Gastrocnemius medialis (tissue), 4 donors: ENCODE data around the gene AMBP. TPM values are rescaled to one million over a fixed set of nuclear protein-coding genes. Genes with fewer than 3 reads are reported as not detected.

ENCODE experiments used
- ATAC-seq, 2 donors: fragments of 150-250 bp; one replicate each; pipeline ENCODE4 v1.9.1; 2016
- DNase-seq, 2 donors: peaks; one replicate each; pipeline ENCODE4 v3.0.0-alpha.2; 2019
- H3K27ac ChIP-seq, 4 donors: fragments of 200-600 bp; sonication (generic); 1 replicate in 1 of 4; 2 replicates in 3 of 4; pipeline ENCODE4 v1.5.1; 2016 to 2018; ENCODE audit warnings: mild to moderate bottlenecking in 2 of 4, moderate library complexity in 1 of 4
- H3K27me3 ChIP-seq, 3 donors: fragments of 200-600 bp; sonication (generic) in 2 of 3; 1 replicate in 1 of 3; 2 replicates in 2 of 3; pipeline versions ENCODE4 v1.5.1 to v1.6.0; 2016 to 2019; ENCODE audit warnings: mild to moderate bottlenecking in 1 of 3, moderate library complexity in 1 of 3
- H3K36me3 ChIP-seq, 2 donors: fragments of 200-600 bp; sonication (generic) in 1 of 2; one replicate each; pipeline ENCODE4 v1.5.1; 2017 to 2018
- H3K4me1 ChIP-seq, 2 donors: fragments of 200-600 bp; sonication (generic) in 1 of 2; one replicate each; pipeline ENCODE4 v1.5.1; 2016 to 2017; ENCODE audit warnings: mild to moderate bottlenecking in 2 of 2
- H3K4me3 ChIP-seq, 4 donors: fragments of 200-600 bp; sonication (generic) in 3 of 4; 1 replicate in 1 of 4; 2 replicates in 3 of 4; pipeline ENCODE4 v1.5.1; 2016 to 2019; ENCODE audit warnings: mild to moderate bottlenecking in 2 of 4
- H3K9me3 ChIP-seq, 3 donors: fragments of 200-600 bp; sonication (generic) in 2 of 3; 1 replicate in 1 of 3; 2 replicates in 2 of 3; pipeline ENCODE4 v1.5.1; 2016 to 2019
- POLR2A ChIP-seq, 2 donors: fragments of 450-650 bp; IDR thresholded peaks; one replicate each; pipeline ENCODE4 v1.6.1; 2017; ENCODE audit warnings: antibody characterized with exemption in 2 of 2, mild to moderate bottlenecking in 2 of 2, moderate library complexity in 2 of 2
- in situ Hi-C, 4 donors: fragments of 200-750 bp; cut with MboI; loops; one replicate each; pipeline versions ENCODE4 v1.15.0 to v1.8.0; 2017; ENCODE audit warnings: low sequenced_read_pairs in 4 of 4
- intact Hi-C: fragments of 100-400 bp; cut with DNase I; formaldehyde crosslinking; loops from one replicate; pipeline ENCODE4 v1.15.1; 2023; ENCODE audit warnings: low total_unique reads
- total RNA-seq, 4 donors: library from RNA; depleted of rRNA; stranded (reverse); fragments of >200 nt; gene quantifications; one replicate each; pipeline versions ENCODE4 v1.1.0 to v1.2.3, GENCODE V29; 2016
- TF ChIP-seq, protein P1 (sequence below), 5 experiments: fragments of 450-650 bp in 3 of 5; fragments of 200-600 bp in 2 of 5; sonication (generic) in 2 of 5; IDR thresholded peaks in 4 of 5; conservative IDR thresholded peaks in 1 of 5; 1 replicate in 4 of 5; 2 replicates in 1 of 5; pipeline ENCODE4 v1.5.1; 2016 to 2019; ENCODE audit warnings: antibody characterized with exemption in 5 of 5, mild to moderate bottlenecking in 3 of 5, moderate library complexity in 3 of 5

Gene AMBP
- total RNA-seq, 4 donors from 2014 or later = 3.2 to 7.2 TPM; not detected in 2

DNA sequence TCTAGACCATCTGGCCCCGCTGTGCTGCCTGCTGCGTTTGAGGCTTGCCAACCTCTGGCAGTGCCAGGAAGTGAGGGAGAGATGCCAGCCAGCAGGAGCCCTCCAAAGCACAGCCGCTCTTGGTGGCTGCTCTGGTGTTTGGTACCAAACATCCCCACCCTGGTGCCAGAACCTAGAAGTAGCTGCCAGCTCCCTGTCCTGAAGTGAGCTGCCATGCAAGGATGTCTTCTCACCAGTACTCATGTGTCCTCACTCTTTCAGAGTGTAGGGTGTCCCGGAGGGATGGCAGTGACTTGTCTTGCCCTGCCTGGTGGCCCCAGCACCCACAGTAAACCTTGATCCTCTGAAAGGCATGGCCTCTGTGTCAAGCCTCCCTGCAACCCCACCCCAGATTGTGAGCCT is 43.4 kb downstream of the AMBP start:
- in situ Hi-C loops = loop anchor here in 3 of 4 donors (10.0 to 25.0 kb wide), 3 partner anchors 222 to 347 kb away; no protein-coding TSS in a partner anchor
- TF ChIP-seq POLR2A (IDR thresholded peaks at IDR 0.05) = no peak
- TF ChIP-seq, protein P1, sequence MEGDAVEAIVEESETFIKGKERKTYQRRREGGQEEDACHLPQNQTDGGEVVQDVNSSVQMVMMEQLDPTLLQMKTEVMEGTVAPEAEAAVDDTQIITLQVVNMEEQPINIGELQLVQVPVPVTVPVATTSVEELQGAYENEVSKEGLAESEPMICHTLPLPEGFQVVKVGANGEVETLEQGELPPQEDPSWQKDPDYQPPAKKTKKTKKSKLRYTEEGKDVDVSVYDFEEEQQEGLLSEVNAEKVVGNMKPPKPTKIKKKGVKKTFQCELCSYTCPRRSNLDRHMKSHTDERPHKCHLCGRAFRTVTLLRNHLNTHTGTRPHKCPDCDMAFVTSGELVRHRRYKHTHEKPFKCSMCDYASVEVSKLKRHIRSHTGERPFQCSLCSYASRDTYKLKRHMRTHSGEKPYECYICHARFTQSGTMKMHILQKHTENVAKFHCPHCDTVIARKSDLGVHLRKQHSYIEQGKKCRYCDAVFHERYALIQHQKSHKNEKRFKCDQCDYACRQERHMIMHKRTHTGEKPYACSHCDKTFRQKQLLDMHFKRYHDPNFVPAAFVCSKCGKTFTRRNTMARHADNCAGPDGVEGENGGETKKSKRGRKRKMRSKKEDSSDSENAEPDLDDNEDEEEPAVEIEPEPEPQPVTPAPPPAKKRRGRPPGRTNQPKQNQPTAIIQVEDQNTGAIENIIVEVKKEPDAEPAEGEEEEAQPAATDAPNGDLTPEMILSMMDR (IDR thresholded peaks at IDR 0.05 in 4 of 5, conservative IDR thresholded peaks at IDR 0.05 in 1 of 5) = no peak
- no peak for DNase-seq
- H3K27me3 ChIP-seq = no peaks in the 10 kb centered on the region
- H3K9me3 ChIP-seq = no peaks in the 10 kb centered on the region
- peaks cover 0 to 5% of the 10 kb centered on the region in 2 donors for H3K36me3 ChIP-seq
- intact Hi-C loops = loop anchor here (5.0 to 10.0 kb wide), 2 partner anchors 227 to 350 kb away; no protein-coding TSS in a partner anchor
- H3K4me1 ChIP-seq = no peaks in the 10 kb centered on the region
- no peak overlapping the region for H3K4me3 ChIP-seq
- H3K27ac ChIP-seq = no peak overlapping the region
- no peak for ATAC-seq

DNA sequence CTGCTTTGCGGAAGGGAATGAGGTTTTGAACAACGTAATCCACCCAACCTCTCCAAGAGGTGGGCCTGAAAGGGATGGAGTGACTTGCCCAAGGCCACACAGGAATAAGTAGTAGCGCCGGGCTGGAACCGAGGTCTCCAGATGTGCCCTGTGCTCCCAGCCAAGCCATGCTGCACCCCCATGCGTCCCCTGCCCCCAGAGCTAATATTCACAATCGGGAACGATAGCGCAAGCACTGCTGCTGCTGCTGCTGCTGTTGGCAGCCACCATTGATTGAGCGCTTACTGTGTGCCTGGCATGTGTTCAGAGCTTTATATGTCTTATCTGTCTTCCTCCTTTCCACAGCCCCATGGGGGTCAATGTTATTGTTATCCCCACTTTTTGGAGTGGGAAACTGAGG is 43.9 kb downstream of the AMBP start:
- intact Hi-C loops (loop anchor here (5.0 to 10.0 kb wide), 2 partner anchors 227 to 349 kb away; no protein-coding TSS in a partner anchor), in situ Hi-C loops (loop anchor here in 3 of 4 donors (10.0 to 25.0 kb wide), 3 partner anchors 222 to 347 kb away; no protein-coding TSS in a partner anchor)
- ATAC-seq = no peak
- H3K27me3 ChIP-seq = no peaks in the 10 kb centered on the region
- no peak overlapping the region for H3K27ac ChIP-seq
- H3K4me3 ChIP-seq = no peak overlapping the region
- no peaks in the 10 kb centered on the region for H3K4me1 ChIP-seq
- no peaks in the 10 kb centered on the region for H3K9me3 ChIP-seq
- H3K36me3 ChIP-seq = peaks cover 0 to 5% of the 10 kb centered on the region in 2 donors
- no peak for TF ChIP-seq POLR2A (IDR thresholded peaks at IDR 0.05)
- TF ChIP-seq, protein P1 (IDR thresholded peaks at IDR 0.05 in 4 of 5, conservative IDR thresholded peaks at IDR 0.05 in 1 of 5) = no peak
- DNase-seq = no peak

DNA sequence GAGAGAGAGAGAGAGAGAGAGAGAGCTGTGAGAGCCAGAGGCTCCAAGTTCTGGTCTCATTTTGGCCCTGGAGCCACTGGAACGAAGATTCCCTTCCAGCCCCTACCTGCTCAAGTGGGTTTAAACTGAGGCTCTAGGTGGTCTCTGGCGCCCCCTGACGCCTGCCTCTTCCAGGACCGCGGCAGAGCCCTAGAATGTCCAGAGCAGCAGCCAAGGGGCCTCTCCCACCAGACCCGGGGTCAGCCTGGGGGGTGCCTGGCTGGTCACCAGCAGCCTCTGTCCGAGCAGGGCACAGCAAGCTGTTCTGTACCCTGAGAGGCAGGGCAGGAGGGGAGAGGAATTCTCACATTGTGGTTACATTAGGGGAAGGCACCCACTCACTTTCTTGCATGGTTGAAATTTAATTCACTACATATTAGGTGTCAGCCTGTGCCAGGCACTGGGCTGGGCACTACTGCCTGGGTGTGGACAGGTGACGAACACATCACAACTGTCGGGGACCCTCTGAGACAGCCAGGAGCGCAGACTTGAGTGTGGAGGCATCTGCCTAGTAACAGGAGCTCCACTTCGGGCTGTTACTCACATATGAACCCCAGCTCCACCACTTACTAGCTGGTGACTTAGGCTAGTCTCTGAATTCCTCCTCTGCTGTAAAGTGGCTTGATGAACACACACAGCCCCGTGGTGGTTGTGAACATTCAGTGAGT is 44.5 kb downstream of the AMBP start:
- Histone ChIP-seq H3K36me3 (peaks cover 0 to 5% of the 10 kb centered on the region in 2 donors), H3K27me3 (no peaks in the 10 kb centered on the region), H3K4me1 (no peaks in the 10 kb centered on the region), H3K4me3 (no peak overlapping the region), H3K9me3 (no peaks in the 10 kb centered on the region), H3K27ac (no peak overlapping the region)
- ATAC-seq (no peak), DNase-seq (no peak)
- in situ Hi-C loops (loop anchor here in 3 of 4 donors (10.0 to 25.0 kb wide), 3 partner anchors 221 to 346 kb away; no protein-coding TSS in a partner anchor), intact Hi-C loops (loop anchor here (5.0 to 10.0 kb wide), 2 partner anchors 226 to 349 kb away; no protein-coding TSS in a partner anchor)
- TF ChIP-seq, protein P1 (IDR thresholded peaks at IDR 0.05 in 4 of 5, conservative IDR thresholded peaks at IDR 0.05 in 1 of 5) = peak; percentile 26 to 65 (median 60)
- no peak for TF ChIP-seq POLR2A (IDR thresholded peaks at IDR 0.05)

DNA sequence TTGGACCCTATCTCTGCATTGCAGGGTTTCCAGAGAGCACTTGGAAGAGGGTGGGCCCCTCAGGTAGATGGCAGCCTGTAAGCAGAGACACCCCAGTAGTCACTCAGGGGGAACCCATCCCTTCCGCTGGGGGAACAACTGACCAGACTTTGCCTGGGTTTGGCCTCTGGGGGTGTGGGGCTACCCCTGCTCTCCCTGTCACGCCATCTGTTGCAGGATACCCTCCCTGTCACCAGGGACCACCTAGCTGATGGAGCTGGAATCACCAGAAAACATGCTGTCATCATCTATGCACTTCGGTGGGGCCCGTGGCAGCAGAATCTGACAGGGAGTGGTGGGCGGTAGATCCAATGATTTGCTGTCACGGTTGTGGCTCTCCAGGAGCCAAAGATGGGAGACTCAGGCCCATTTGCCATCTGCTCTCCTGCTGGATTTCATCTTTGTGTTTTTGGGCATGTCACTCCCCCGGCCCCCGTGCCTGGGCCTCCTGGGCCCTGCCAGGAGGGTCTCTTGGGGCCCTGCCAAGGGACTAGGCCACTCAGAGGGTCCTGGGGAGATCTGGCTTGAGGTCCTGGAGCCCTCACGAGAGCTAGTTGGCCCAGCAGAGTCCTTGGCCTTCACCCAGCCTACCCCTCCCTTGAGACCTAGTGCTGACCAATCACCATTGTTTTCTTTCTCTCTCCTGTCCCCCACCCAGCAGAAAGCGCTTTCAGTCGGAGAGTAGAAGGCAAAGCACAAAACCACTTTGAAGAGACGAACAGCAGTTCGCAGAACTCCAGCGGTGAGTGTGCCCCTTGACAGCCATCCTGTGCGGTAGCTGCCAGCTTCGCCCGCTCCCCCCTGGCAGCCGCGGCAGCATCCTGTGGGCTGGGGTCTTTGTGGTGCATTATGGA is 45.9 kb downstream of the AMBP start:
- intact Hi-C loops (loop anchor here (5.0 to 10.0 kb wide), 2 partner anchors 225 to 347 kb away; no protein-coding TSS in a partner anchor), in situ Hi-C loops (loop anchor here in 3 of 4 donors (10.0 to 25.0 kb wide), 3 partner anchors 220 to 345 kb away; no protein-coding TSS in a partner anchor)
- Histone ChIP-seq H3K36me3 (no peaks in the 10 kb centered on the region), H3K27me3 (no peaks in the 10 kb centered on the region), H3K27ac (no peak overlapping the region), H3K4me3 (no peak overlapping the region), H3K4me1 (no peaks in the 10 kb centered on the region), H3K9me3 (no peaks in the 10 kb centered on the region)
- DNase-seq (no peak), ATAC-seq (no peak)
- TF ChIP-seq POLR2A (IDR thresholded peaks at IDR 0.05) = no peak
- TF ChIP-seq, protein P1 (IDR thresholded peaks at IDR 0.05 in 4 of 5, conservative IDR thresholded peaks at IDR 0.05 in 1 of 5) = no peak
